ENCODE measurements around the gene VPS4B. TPM values are rescaled to one million over a fixed set of nuclear protein-coding genes. Genes with fewer than 3 reads are reported as not detected.

Gene VPS4B
- total and polyA plus RNA-seq, 10 of the 15 experiments (the other 5 are each of a cell fraction or from before 2014, with no cell fraction given): 21.4 to 37.6 (median 29.8) TPM

- FAIRE-seq (no peak), ATAC-seq (no peak), DNase-seq (ENCODE audit: low read depth, low spot score) (no peak)
- in situ Hi-C loops (cut with MboI): loop anchor here (25.0 kb wide), 1 partner anchor 634 kb away; the partner anchor contains the start of gene PHLPP1
- no peak overlapping the region for H3K4me3 ChIP-seq
- intact Hi-C loops (cut with micrococcal nuclease; ENCODE audit: unreplicated experiment): no loop called here
- CTCF ChIA-PET: interaction anchor here (1.0 kb wide), 1 partner anchor 330 kb away, joined by 5 read pairs; no protein-coding TSS in a partner anchor
- no peak overlapping the region for H3K4me2 ChIP-seq (ENCODE audit: control insufficient read depth, insufficient read depth)
- TF ChIP-seq SP1 (IDR thresholded peaks at IDR 0.05; ENCODE audit: low read depth, low read length) (no peak), RFX5 (IDR thresholded peaks at IDR 0.05; ENCODE audit: low read depth, low read length) (no peak), CHD1 (IDR thresholded peaks at IDR 0.05; ENCODE audit: low read depth, low read length) (no peak), CHD2 (IDR thresholded peaks at IDR 0.05; ENCODE audit: borderline replicate concordance, low read depth, low read length) (no peak), POLR2A (IDR thresholded peaks at IDR 0.05; ENCODE audit: low read depth, low read length) (no peak), POLR2AphosphoS5 (IDR thresholded peaks at IDR 0.05; ENCODE audit: low read length) (no peak), FOS (IDR thresholded peaks at IDR 0.05; ENCODE audit: borderline replicate concordance, extremely low read depth, insufficient read length) (no peak), SMAD1 (IDR thresholded peaks at IDR 0.05; ENCODE audit: low read depth, partially characterized antibody) (no peak)
- TF ChIP-seq, protein P1, sequence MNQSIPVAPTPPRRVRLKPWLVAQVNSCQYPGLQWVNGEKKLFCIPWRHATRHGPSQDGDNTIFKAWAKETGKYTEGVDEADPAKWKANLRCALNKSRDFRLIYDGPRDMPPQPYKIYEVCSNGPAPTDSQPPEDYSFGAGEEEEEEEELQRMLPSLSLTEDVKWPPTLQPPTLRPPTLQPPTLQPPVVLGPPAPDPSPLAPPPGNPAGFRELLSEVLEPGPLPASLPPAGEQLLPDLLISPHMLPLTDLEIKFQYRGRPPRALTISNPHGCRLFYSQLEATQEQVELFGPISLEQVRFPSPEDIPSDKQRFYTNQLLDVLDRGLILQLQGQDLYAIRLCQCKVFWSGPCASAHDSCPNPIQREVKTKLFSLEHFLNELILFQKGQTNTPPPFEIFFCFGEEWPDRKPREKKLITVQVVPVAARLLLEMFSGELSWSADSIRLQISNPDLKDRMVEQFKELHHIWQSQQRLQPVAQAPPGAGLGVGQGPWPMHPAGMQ (IDR thresholded peaks at IDR 0.05; ENCODE audit: borderline replicate concordance): no peak
- TF ChIP-seq, protein P2, sequence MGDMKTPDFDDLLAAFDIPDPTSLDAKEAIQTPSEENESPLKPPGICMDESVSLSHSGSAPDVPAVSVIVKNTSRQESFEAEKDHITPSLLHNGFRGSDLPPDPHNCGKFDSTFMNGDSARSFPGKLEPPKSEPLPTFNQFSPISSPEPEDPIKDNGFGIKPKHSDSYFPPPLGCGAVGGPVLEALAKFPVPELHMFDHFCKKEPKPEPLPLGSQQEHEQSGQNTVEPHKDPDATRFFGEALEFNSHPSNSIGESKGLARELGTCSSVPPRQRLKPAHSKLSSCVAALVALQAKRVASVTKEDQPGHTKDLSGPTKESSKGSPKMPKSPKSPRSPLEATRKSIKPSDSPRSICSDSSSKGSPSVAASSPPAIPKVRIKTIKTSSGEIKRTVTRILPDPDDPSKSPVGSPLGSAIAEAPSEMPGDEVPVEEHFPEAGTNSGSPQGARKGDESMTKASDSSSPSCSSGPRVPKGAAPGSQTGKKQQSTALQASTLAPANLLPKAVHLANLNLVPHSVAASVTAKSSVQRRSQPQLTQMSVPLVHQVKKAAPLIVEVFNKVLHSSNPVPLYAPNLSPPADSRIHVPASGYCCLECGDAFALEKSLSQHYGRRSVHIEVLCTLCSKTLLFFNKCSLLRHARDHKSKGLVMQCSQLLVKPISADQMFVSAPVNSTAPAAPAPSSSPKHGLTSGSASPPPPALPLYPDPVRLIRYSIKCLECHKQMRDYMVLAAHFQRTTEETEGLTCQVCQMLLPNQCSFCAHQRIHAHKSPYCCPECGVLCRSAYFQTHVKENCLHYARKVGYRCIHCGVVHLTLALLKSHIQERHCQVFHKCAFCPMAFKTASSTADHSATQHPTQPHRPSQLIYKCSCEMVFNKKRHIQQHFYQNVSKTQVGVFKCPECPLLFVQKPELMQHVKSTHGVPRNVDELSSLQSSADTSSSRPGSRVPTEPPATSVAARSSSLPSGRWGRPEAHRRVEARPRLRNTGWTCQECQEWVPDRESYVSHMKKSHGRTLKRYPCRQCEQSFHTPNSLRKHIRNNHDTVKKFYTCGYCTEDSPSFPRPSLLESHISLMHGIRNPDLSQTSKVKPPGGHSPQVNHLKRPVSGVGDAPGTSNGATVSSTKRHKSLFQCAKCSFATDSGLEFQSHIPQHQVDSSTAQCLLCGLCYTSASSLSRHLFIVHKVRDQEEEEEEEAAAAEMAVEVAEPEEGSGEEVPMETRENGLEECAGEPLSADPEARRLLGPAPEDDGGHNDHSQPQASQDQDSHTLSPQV (IDR thresholded peaks at IDR 0.05): no peak
- no peaks in the 10 kb centered on the region for H3K27me3 ChIP-seq (replicated peaks in 1 of 2; ENCODE audit: control insufficient read depth in 2 of 2, insufficient read depth in 2 of 2, low read length in 1 of 2)
- no peak overlapping the region for H2AFZ ChIP-seq (ENCODE audit: control insufficient read depth, low read depth, low read length)
- H3K79me2 ChIP-seq (ENCODE audit: control insufficient read depth, insufficient read depth, low read length): no peaks in the 10 kb centered on the region
- H3K9me3 ChIP-seq (replicated peaks; ENCODE audit: control insufficient read depth, insufficient read depth, low read length): no peaks in the 10 kb centered on the region
- SMC1A ChIA-PET (ENCODE audit: uncharacterized antibody, unreplicated experiment): no interaction called here
- H3K36me3 ChIP-seq (ENCODE audit: control insufficient read depth in 2 of 2, insufficient read depth in 2 of 2, low read length in 1 of 2): peaks cover 4 to 19% of the 10 kb centered on the region in 2 experiments; a peak in 3 of 4 replicates
- RAD21 ChIA-PET (ENCODE audit: unreplicated experiment): no interaction called here
- no peak overlapping the region for H3K27ac ChIP-seq (ENCODE audit: control insufficient read depth, insufficient read depth)
- no TSS peak for BruUV-seq (replicated peaks)
- no peak overlapping the region for H3K9ac ChIP-seq (ENCODE audit: control insufficient read depth, insufficient read depth, low read length)
- WGBS (ENCODE audit: insufficient coverage, insufficient replicate concordance, low lambda C conversion rate, missing lambda C conversion rate): 96% methylated on average over 7 of the region's 7 CpGs
- H4K20me1 ChIP-seq (ENCODE audit: control insufficient read depth, insufficient read depth): no peaks in the 10 kb centered on the region
- POLR2A ChIA-PET: no interaction called here
- H3K4me1 ChIP-seq (ENCODE audit: control insufficient read depth, insufficient read depth, low read length): no peaks in the 10 kb centered on the region
Measured at GRCh38 chr18:63346031-63346430, 76.2 kb downstream of the VPS4B start.

Measured in GM12878 (cell line).